ENCODE results near the gene FAM162A.

FAM162A gene

GRCh38 chr3:122461806-122462205 is 77.8 kb downstream of the FAM162A start:
- no peak for DNase-seq (ENCODE audit: low read depth)
- TF ChIP-seq CTCF (IDR thresholded peaks at IDR 0.05; ENCODE audit: insufficient read depth, low read depth, low read length, missing control alignments), result no peak
- no peak overlapping the region for H3K4me3 ChIP-seq (ENCODE audit: low read length)
